NT2/D1 (cell line): ENCODE measurements around the gene GPRC5B.

Experiments used
- DNase-seq: peaks from one replicate; pipeline ENCODE4 v3.0.0-alpha.2; 2011; ENCODE audit warnings: low read depth, low spot score
- H3K27me3 ChIP-seq: 2 replicates; pipeline ENCODE4 v1.6.0; 2011; ENCODE audit warnings: mild to moderate bottlenecking; ENCODE audit not compliant: insufficient read length, insufficient read depth
- H3K36me3 ChIP-seq: 2 replicates; pipeline ENCODE4 v1.6.1; 2011; ENCODE audit warnings: mild to moderate bottlenecking, low read length, mixed read lengths; ENCODE audit not compliant: insufficient read depth, insufficient read length
- H3K4me1 ChIP-seq: 2 replicates; pipeline ENCODE4 v1.5.1; 2011; ENCODE audit not compliant: insufficient read depth, insufficient read length
- H3K4me3 ChIP-seq: 2 replicates; pipeline ENCODE4 v1.5.1; 2011; ENCODE audit warnings: low read depth; ENCODE audit not compliant: insufficient read length
- H3K9ac ChIP-seq: 2 replicates; pipeline ENCODE4 v1.6.0; 2011; ENCODE audit warnings: low read depth; ENCODE audit not compliant: insufficient read length
- H3K9me3 ChIP-seq: 2 replicates; pipeline ENCODE4 v1.5.1; 2011; ENCODE audit warnings: mild to moderate bottlenecking, low read length; ENCODE audit not compliant: insufficient read depth
- SUZ12 ChIP-seq: IDR thresholded peaks from 2 replicates; pipeline ENCODE4 v1.6.1; 2011; ENCODE audit not compliant: insufficient read length, insufficient read depth; ENCODE audit errors: extremely low read depth
- YY1 ChIP-seq: IDR thresholded peaks from 2 replicates; pipeline ENCODE4 v1.6.1; 2011; ENCODE audit not compliant: insufficient read length, insufficient read depth
- ZNF274 ChIP-seq: IDR thresholded peaks from 2 replicates; pipeline ENCODE4 v1.6.1; 2011; ENCODE audit warnings: mild to moderate bottlenecking, low read depth, low read length

The GPRC5B gene

DNA sequence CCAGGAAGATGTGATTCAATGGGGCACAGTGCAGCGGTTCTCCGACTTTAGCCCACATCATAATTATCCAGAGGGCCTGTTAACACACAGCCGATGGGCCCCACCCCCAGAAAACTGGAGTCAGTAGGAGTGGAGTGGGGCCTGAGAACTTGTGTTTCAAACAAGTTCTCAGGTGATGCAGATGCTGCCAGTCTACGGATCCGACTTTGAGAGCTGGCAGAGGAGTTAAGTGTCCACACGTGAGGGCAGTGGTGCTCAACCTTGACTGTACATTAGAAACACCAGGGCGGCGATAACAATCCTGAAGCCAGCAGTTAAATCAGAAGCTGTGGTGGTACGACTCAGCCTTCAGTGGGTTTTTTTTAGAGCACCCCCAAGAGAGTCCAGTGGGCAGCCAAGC is 75.0 kb downstream of the GPRC5B start:
- no peaks in the 10 kb centered on the region for H3K36me3 ChIP-seq
- H3K27me3 ChIP-seq: no peaks in the 10 kb centered on the region
- no peak overlapping the region for H3K9ac ChIP-seq
- H3K4me3 ChIP-seq: no peak overlapping the region
- TF ChIP-seq YY1 (no peak), SUZ12 (no peak), ZNF274 (no peak)
- H3K4me1 ChIP-seq: no peaks in the 10 kb centered on the region
- no peak for DNase-seq
- peaks cover 35% of the 10 kb centered on the region for H3K9me3 ChIP-seq

DNA sequence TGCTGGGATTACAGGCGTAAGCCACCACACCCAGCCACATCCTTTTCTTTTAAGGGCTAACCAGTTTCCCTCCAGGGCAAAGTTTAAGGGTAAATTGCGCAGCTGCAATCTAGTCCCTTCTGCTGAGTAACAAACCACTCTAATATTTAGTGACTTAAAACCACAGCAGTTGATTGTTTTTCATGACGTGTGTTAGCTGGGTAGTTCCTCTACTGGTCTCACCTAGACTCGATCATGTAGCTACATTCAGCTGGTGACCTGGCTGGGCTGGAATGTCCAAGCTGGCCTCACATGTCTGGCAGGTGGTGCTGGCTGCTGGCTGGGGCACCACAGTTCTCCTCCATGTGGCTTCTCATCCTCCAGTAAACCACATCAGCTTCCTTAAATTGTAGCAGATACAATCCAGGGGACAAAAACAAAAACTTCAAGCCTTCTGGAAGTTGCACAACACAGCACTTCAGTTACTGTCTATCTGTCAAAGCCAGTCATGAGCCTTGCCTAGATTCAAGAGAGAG is 75.5 kb downstream of the GPRC5B start:
- TF ChIP-seq SUZ12: no peak
- no peaks in the 10 kb centered on the region for H3K27me3 ChIP-seq
- no peaks in the 10 kb centered on the region for H3K36me3 ChIP-seq
- H3K9ac ChIP-seq: no peak overlapping the region
- DNase-seq: no peak
- no peak overlapping the region for H3K4me3 ChIP-seq
- H3K4me1 ChIP-seq: no peaks in the 10 kb centered on the region
- H3K9me3 ChIP-seq: peaks cover 35% of the 10 kb centered on the region

DNA sequence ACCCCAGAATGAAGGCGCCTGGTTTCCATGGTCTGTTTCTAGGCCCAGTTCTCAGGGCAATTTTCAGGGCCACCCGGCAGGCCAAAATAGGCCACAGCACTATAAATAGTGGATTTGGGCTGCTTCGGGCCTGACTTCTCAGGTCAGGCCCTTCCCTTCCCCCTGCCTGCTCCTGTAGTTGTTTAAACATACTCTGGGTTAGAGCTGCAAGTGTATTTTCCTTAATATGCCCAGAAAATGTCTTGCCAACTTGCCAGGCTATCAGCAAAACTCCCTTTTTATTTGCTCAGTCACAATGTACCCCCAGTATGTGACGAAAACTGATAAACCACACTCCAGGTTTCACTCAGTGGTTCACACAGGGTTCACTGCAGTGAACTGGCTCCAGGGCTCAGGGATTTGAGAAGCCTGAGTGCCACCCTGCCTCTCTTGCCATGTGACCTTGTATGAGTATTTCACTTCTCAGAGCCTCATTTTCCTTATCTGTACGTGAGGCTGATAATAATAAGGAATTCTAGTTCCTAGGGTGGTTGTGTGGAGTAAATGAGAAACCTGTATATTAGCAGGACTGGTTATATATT is 76.5 kb downstream of the GPRC5B start:
- Histone ChIP-seq H3K9me3 (peaks cover 31% of the 10 kb centered on the region), H3K4me3 (no peak overlapping the region), H3K4me1 (no peaks in the 10 kb centered on the region), H3K36me3 (no peaks in the 10 kb centered on the region), H3K27me3 (no peaks in the 10 kb centered on the region), H3K9ac (no peak overlapping the region)
- DNase-seq: no peak
- TF ChIP-seq SUZ12: no peak
- TF ChIP-seq YY1: no peak
- TF ChIP-seq ZNF274: no peak
